ENCODE data around the gene COL3A1.

Gene COL3A1

DNA sequence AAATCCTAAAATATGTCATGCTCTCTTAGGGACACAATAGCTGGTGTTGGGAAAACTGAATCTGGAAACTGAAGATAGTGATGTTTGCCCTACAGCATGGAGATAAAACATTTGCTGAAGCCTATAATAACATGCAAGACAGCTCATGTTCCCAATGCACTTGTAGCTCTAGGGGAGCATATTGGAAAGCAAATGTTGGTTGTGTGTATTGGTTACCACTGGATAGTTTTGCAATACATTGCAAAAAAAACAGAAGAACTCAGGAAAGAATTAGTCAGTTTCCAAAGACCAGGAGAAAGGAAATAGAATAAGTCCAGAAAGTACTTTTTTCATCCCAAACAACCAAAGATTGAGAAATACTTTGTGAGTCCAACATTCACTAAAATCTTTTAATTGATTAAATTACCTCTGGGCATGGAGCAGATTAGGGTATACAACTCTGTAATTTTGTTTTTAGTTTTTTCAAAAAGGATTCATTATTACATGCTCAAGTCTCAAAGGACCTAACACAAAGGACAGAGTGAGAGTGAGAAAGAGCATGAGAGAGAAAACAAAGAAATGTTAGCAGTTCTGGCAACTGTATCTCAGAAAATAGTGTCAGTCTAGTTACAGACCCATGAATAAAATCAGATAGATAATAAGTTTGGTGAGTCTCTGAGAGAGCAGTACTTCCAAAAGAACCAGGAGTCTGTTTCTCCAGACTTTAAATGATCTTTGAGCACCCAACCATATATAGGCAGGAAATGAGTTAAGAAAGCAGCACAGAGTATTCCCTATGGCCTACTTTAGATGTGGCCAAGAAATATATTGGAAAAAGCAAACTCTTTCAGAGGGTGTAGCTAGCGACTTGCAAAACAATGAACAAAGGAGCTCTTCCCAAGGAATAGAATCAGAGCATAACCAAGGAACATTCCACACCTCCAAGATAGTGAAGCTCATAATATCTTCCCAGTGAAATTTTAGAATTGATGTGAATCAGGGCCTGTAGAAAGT, 36.6 kb upstream of the COL3A1 start:
- no peaks in the 10 kb centered on the region for H3K4me1 ChIP-seq (ENCODE audit: insufficient read depth, low read length)
- H3K27ac ChIP-seq (ENCODE audit: low read length): no peak overlapping the region

GRCh38 chr2:188940171-188940570, 34.0 kb upstream of the COL3A1 start:
- ATAC-seq (ENCODE audit: insufficient read depth, low read depth): no peak
- no peak for DNase-seq
- Histone ChIP-seq H3K4me3 (ENCODE audit: low read depth in 1 of 2, low read length in 2 of 2) (no peak overlapping the region), H3K27me3 (ENCODE audit: insufficient read depth, low read length, poor library complexity) (no peaks in the 10 kb centered on the region), H3K4me2 (ENCODE audit: insufficient read depth, low read length) (no peak overlapping the region), H3K9me3 (ENCODE audit: insufficient read depth, low read length, severe bottlenecking) (no peaks in the 10 kb centered on the region), H3K4me1 (ENCODE audit: insufficient read depth, low read length) (no peaks in the 10 kb centered on the region), H3K27ac (ENCODE audit: low read length) (no peak overlapping the region), H3K36me3 (ENCODE audit: insufficient read depth, low read length) (no peaks in the 10 kb centered on the region), H3K9ac (ENCODE audit: low read depth, low read length) (no peak overlapping the region), H4K20me1 (ENCODE audit: insufficient read depth, low read length) (no peaks in the 10 kb centered on the region), H3K79me2 (ENCODE audit: insufficient read depth, low read length) (no peaks in the 10 kb centered on the region), H2AFZ (ENCODE audit: low read depth, low read length) (no peak overlapping the region)
- TF ChIP-seq EZH2 (IDR thresholded peaks at IDR 0.05; ENCODE audit: borderline replicate concordance, low read depth, low read length, severe bottlenecking): no peak
- TF ChIP-seq, protein P1, sequence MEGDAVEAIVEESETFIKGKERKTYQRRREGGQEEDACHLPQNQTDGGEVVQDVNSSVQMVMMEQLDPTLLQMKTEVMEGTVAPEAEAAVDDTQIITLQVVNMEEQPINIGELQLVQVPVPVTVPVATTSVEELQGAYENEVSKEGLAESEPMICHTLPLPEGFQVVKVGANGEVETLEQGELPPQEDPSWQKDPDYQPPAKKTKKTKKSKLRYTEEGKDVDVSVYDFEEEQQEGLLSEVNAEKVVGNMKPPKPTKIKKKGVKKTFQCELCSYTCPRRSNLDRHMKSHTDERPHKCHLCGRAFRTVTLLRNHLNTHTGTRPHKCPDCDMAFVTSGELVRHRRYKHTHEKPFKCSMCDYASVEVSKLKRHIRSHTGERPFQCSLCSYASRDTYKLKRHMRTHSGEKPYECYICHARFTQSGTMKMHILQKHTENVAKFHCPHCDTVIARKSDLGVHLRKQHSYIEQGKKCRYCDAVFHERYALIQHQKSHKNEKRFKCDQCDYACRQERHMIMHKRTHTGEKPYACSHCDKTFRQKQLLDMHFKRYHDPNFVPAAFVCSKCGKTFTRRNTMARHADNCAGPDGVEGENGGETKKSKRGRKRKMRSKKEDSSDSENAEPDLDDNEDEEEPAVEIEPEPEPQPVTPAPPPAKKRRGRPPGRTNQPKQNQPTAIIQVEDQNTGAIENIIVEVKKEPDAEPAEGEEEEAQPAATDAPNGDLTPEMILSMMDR (IDR thresholded peaks at IDR 0.05; ENCODE audit: borderline replicate concordance, extremely low read depth, low read length, poor library complexity, severe bottlenecking): no peak

More for the DNA sequence above, 36.6 kb upstream of the COL3A1 start:
- Histone ChIP-seq H3K4me2 (ENCODE audit: insufficient read depth, low read length) (no peak overlapping the region), H3K9ac (ENCODE audit: low read depth, low read length) (no peak overlapping the region), H3K36me3 (ENCODE audit: insufficient read depth, low read length) (no peaks in the 10 kb centered on the region), H3K4me3 (ENCODE audit: low read depth in 1 of 2, low read length in 2 of 2) (no peak overlapping the region), H3K27me3 (ENCODE audit: insufficient read depth, low read length, poor library complexity) (no peaks in the 10 kb centered on the region), H4K20me1 (ENCODE audit: insufficient read depth, low read length) (no peaks in the 10 kb centered on the region), H3K79me2 (ENCODE audit: insufficient read depth, low read length) (no peaks in the 10 kb centered on the region), H3K9me3 (ENCODE audit: insufficient read depth, low read length, severe bottlenecking) (no peaks in the 10 kb centered on the region), H2AFZ (ENCODE audit: low read depth, low read length) (no peak overlapping the region)
- ATAC-seq (ENCODE audit: insufficient read depth, low read depth): no peak
- no peak for DNase-seq
- no peak for TF ChIP-seq EZH2 (IDR thresholded peaks at IDR 0.05; ENCODE audit: borderline replicate concordance, low read depth, low read length, severe bottlenecking)
- TF ChIP-seq, protein P1 (IDR thresholded peaks at IDR 0.05; ENCODE audit: borderline replicate concordance, extremely low read depth, low read length, poor library complexity, severe bottlenecking): no peak

- H4K20me1 ChIP-seq (ENCODE audit: insufficient read depth, low read length): no peaks in the 10 kb centered on the region
- H2AFZ ChIP-seq (ENCODE audit: low read depth, low read length): no peak overlapping the region
- H3K4me3 ChIP-seq (ENCODE audit: low read depth in 1 of 2, low read length in 2 of 2): no peak overlapping the region
- ATAC-seq (ENCODE audit: insufficient read depth, low read depth): no peak
- H3K4me1 ChIP-seq (ENCODE audit: insufficient read depth, low read length): no peaks in the 10 kb centered on the region
- no peak overlapping the region for H3K4me2 ChIP-seq (ENCODE audit: insufficient read depth, low read length)
- H3K36me3 ChIP-seq (ENCODE audit: insufficient read depth, low read length): no peaks in the 10 kb centered on the region
- no peaks in the 10 kb centered on the region for H3K27me3 ChIP-seq (ENCODE audit: insufficient read depth, low read length, poor library complexity)
- no peaks in the 10 kb centered on the region for H3K79me2 ChIP-seq (ENCODE audit: insufficient read depth, low read length)
- H3K9me3 ChIP-seq (ENCODE audit: insufficient read depth, low read length, severe bottlenecking): no peaks in the 10 kb centered on the region
- no peak for DNase-seq
- H3K9ac ChIP-seq (ENCODE audit: low read depth, low read length): no peak overlapping the region
- no peak overlapping the region for H3K27ac ChIP-seq (ENCODE audit: low read length)
- TF ChIP-seq, protein P1 (IDR thresholded peaks at IDR 0.05; ENCODE audit: borderline replicate concordance, extremely low read depth, low read length, poor library complexity, severe bottlenecking): no peak
- no peak for TF ChIP-seq EZH2 (IDR thresholded peaks at IDR 0.05; ENCODE audit: borderline replicate concordance, low read depth, low read length, severe bottlenecking)
Measured at GRCh38 chr2:188944442-188944841, 29.7 kb upstream of the COL3A1 start.

Data from DND-41 (cell line).